ENCODE data around the gene CYB561.

The CYB561 gene

DNA sequence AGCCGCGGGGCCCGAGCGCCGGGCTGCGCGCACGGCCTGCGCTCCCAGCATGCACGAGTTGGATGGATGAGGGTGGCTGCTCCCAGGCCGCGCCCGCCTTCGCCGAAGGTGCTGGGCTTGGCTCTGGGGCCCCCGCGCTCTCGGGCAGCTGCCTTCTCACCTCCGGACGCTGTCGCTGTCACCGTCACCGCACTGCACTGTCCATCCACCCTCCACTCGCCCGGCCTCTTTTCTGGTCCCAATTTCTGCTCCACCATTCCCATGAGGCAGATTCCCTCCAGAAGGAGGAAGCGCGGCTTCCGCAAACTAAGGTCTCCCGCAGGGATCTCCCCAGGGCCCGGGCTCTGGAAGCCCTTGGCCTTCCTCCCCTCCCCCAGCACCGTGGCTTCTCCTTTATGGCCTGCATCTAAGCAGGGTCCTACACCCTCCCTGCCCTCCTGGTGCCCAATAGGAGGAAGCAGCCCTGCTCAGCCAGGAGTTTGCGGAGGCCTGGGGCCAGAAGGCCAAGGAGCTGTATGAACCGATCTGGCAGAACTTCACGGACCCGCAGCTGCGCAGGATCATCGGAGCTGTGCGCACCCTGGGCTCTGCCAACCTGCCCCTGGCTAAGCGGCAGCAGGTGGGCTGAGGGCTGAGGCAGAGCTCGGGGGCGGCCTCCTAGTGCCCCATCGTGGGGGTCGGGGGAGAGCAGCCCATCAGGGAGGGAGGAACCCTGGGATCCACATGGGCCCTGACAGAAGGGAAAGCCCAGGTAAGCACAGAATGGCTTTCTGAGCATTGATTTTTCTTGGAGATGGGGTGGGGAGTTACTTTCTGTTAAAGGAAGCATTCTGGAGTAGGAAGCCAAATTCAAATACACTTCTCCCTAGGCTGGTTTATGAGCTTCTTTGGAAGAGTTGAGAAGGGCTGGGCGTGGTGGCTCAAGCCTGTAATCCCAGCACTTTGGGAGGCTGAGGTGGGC is 31.7 kb upstream of the CYB561 start:
- TF ChIP-seq, protein P1, sequence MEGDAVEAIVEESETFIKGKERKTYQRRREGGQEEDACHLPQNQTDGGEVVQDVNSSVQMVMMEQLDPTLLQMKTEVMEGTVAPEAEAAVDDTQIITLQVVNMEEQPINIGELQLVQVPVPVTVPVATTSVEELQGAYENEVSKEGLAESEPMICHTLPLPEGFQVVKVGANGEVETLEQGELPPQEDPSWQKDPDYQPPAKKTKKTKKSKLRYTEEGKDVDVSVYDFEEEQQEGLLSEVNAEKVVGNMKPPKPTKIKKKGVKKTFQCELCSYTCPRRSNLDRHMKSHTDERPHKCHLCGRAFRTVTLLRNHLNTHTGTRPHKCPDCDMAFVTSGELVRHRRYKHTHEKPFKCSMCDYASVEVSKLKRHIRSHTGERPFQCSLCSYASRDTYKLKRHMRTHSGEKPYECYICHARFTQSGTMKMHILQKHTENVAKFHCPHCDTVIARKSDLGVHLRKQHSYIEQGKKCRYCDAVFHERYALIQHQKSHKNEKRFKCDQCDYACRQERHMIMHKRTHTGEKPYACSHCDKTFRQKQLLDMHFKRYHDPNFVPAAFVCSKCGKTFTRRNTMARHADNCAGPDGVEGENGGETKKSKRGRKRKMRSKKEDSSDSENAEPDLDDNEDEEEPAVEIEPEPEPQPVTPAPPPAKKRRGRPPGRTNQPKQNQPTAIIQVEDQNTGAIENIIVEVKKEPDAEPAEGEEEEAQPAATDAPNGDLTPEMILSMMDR (IDR thresholded peaks at IDR 0.05), result no peak

DNA sequence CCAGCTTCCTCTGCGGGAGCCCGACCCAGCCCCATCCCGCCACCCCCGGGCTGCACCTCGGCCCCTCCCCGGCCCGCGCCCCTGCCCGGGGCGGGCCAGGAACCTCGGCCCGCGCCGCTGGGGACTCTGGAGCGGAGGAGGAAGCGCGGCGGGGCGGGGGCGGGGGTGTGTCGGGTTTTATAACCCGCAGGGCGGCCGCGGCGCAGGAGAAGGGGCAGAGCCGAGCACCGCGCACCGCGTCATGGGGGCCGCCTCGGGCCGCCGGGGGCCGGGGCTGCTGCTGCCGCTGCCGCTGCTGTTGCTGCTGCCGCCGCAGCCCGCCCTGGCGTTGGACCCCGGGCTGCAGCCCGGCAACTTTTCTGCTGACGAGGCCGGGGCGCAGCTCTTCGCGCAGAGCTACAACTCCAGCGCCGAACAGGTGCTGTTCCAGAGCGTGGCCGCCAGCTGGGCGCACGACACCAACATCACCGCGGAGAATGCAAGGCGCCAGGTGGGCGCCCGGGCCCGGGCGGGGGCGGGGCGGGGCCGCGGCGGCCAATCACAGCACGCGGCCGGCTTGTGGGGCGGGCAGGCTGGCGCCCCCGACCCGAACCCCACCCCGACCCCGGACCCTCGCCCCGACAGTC is 30.9 kb upstream of the CYB561 start, which contains the start of gene ACE:
TSS of gene ACE (plus strand) at position 208 of the 626 bp plus-strand sequence. CDS start at position 242, 34 bp downstream.
- TF ChIP-seq, protein P1 (IDR thresholded peaks at IDR 0.05), result no peak

DNA sequence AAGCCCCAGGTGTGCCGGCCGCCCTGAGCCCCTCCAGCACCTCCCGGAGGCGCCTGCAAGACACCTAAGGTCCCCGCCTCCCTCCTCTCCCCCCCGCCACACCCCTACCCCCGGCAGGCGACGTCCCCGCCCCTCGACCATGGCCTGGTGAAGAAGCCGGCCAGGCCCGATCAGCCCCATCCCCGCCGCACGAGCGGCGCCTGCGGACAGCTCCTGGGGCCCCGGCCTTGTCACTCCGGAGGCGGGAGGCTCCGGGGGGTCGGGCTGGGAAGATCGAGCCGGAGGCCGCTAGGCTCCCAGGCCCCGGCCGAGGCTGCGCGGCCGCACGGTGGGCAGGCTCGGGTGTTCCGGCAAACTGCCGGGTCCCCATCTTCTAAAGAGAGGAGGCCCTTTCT is 30.4 kb upstream of the CYB561 start:
- TF ChIP-seq, protein P1 (IDR thresholded peaks at IDR 0.05), result no peak

DNA sequence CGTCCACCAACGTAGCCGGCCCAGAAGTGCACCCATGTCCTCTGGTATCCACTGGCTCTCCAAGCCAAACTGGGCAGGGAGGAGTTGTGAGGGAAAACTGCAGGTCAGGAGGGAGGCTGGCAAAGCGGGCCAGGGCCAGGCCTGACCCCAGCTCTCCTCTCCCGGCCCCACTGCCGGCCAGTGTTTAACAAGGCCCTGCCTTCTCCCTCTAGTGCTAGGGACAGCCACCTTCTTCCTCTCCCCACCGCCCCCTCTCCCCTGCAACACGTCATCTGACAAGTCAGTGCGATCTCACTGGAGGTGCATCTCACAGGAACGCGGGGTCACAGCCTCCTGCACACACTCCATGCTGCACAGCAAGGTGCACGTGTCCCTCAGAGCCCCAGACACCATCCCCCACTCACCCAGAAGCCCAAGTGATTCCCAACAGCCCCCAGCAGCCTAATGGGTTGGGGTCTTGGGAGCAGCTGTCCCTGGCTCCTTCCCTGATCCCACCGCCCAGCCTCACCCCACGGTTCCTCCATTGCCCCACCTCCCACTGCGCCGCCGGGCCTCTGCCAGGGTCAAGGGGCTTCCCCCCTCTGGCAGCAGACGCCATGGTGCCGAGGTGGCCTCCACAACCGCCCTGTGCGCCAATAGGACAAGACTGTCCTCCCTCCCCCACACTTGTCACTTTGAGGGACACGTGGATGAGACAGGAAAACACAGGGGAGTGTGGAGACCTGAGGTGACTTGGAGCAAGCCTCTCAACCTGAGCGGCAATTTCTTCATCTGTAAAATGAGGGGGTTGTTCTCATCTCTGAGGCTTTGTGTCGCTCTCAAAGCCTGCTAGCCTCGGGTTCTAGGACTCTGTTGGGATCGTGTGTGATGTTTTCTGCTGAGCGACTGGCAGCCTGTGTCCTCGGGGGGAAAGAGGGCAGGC is 29.6 kb upstream of the CYB561 start:
- TF ChIP-seq, protein P1 (IDR thresholded peaks at IDR 0.05), result no peak

DNA sequence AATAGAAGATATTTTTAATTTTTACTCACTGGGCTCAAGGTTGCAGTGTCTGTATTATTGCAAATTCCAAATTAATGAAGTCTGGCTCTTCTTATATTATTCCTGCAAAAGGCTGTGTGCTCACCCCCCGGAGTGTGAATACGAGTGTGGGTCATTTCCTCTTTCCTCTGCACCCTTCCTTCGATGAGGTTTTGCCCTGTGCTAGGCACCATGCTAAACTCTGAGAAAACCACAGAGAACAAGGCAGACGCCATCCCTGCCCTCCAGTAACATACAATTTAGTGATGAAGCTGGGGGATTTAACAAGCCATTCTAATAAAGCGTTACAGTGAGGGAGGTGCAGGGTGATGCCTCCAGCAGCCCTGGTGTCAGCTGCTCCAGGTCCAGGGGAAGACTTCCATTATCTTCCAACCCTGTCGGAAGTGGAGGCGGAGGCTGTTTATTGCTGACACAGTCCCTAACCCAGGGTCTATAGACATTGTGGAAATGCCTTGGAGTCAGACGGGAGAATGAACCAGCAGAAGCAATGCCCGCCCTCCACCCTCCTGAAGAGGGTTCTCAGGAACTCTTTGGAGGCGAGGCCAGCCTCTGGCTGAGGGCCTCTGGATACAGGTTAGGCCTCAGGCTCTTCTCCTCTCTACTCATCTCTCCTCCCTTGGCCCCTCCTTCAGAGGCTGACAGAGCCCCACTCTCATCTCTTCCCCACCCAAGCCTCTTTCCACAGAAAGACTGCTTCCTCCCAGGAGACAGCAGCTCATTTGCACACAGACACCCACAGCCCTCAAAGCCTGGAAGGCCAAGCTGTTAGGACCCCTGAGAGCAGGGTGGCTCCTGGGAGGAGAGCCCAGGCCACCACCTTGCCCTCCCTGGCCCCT is 28.7 kb upstream of the CYB561 start:
- TF ChIP-seq, protein P1 (IDR thresholded peaks at IDR 0.05), result no peak

DNA sequence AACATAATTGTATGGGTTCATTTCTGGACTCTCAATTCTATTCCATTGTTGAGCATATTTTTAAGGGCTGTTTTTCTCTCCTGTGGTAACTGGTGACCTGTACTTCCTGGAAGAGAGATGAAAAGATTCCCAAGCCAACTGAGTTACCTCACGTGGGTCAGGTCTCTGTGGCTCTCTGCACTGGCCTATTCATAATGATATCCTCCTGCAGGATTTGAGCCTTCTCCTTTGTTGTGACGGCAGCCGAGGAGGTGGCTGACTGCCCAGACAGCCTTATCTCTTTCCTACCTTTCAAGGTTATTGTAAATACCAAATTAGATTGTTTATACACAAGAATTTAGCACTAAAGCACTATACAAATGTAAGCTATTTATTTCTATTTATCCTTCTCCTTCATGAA is 28.1 kb upstream of the CYB561 start:
- TF ChIP-seq, protein P1 (IDR thresholded peaks at IDR 0.05), result no peak
